ENCODE results near the gene TUBA3C.
"Not testable (repeated sequence)": the region's sequence is repeated elsewhere in the genome, so short reads cannot be mapped to it uniquely, and the experiment has no call there.

TUBA3C gene

GRCh38 chr13:19181621-19182485 lies at the start of gene TUBA3C:
TUBA3C (minus strand) TSS chr13:19181824; CDS start chr13:19181747, 77 bp downstream.
- no peak for DNase-seq (ENCODE audit: low read depth in 2 of 2, low spot score in 1 of 2)

GRCh38 chr13:19207413-19207812 lies 25.8 kb upstream of the TUBA3C start:
- DNase-seq (ENCODE audit: low read depth in 2 of 2, low spot score in 1 of 2) = not testable (repeated sequence)

- not testable (repeated sequence) for DNase-seq (ENCODE audit: low read depth in 2 of 2, low spot score in 1 of 2)
Measured at GRCh38 chr13:19192622-19193021, 11.0 kb upstream of the TUBA3C start.

GRCh38 chr13:19189911-19190310 lies 8.3 kb upstream of the TUBA3C start:
- DNase-seq (ENCODE audit: low read depth in 2 of 2, low spot score in 1 of 2) = not testable (repeated sequence)

- DNase-seq (ENCODE audit: low read depth in 2 of 2, low spot score in 1 of 2) = not testable (repeated sequence)
Measured at GRCh38 chr13:19189368-19189767, 7.7 kb upstream of the TUBA3C start.

GRCh38 chr13:19185865-19186645 lies 4.4 kb upstream of the TUBA3C start:
- DNase-seq (ENCODE audit: low read depth in 2 of 2, low spot score in 1 of 2) = no peak

- no peak for DNase-seq (ENCODE audit: low read depth in 2 of 2, low spot score in 1 of 2)
Measured at GRCh38 chr13:19185086-19185864, 3.7 kb upstream of the TUBA3C start.

GRCh38 chr13:19184176-19184575 lies 2.6 kb upstream of the TUBA3C start:
- DNase-seq (ENCODE audit: low read depth in 2 of 2, low spot score in 1 of 2) = no peak

- DNase-seq (ENCODE audit: low read depth in 2 of 2, low spot score in 1 of 2) = no peak
Measured at GRCh38 chr13:19183676-19184075, 2.1 kb upstream of the TUBA3C start.

- DNase-seq (ENCODE audit: low read depth in 2 of 2, low spot score in 1 of 2) = no peak
Measured at GRCh38 chr13:19182536-19182935, 912 bp upstream of the TUBA3C start.

GRCh38 chr13:19181021-19181620 lies 503 bp downstream of the TUBA3C start:
- DNase-seq (ENCODE audit: low read depth in 2 of 2, low spot score in 1 of 2) = no peak

- no peak for DNase-seq (ENCODE audit: low read depth in 2 of 2, low spot score in 1 of 2)
Measured at GRCh38 chr13:19179916-19180315, 1.7 kb downstream of the TUBA3C start.

GRCh38 chr13:19178901-19179593 lies 2.6 kb downstream of the TUBA3C start:
- DNase-seq (ENCODE audit: low read depth in 2 of 2, low spot score in 1 of 2) = no peak

- not testable (repeated sequence) for DNase-seq (ENCODE audit: low read depth in 2 of 2, low spot score in 1 of 2)
Measured at GRCh38 chr13:19176981-19177776, 4.4 kb downstream of the TUBA3C start.

- no peak for DNase-seq (ENCODE audit: low read depth in 2 of 2, low spot score in 1 of 2)
Measured at GRCh38 chr13:19173752-19174151, 7.9 kb downstream of the TUBA3C start.

- no peak for DNase-seq (ENCODE audit: low read depth in 2 of 2, low spot score in 1 of 2)
Measured at GRCh38 chr13:19172647-19173030, 9.0 kb downstream of the TUBA3C start.

GRCh38 chr13:19172007-19172646 lies 9.5 kb downstream of the TUBA3C start:
- no peak for DNase-seq (ENCODE audit: low read depth in 2 of 2, low spot score in 1 of 2)

- no peak for DNase-seq (ENCODE audit: low read depth in 2 of 2, low spot score in 1 of 2)
Measured at GRCh38 chr13:19171563-19171962, 10.1 kb downstream of the TUBA3C start.

GRCh38 chr13:19169991-19170390 lies 11.6 kb downstream of the TUBA3C start:
- no peak for DNase-seq (ENCODE audit: low read depth in 2 of 2, low spot score in 1 of 2)

Data from stimulated activated CD8-positive, alpha-beta memory T cell treated with anti-CD3 and anti-CD28 coated beads, Interleukin-4, amount 100 ng/mL, for 4 hours (primary cell).